OCI-LY7 (cell line): ENCODE results near the gene GPR3.

Source experiments
- CTCF ChIP-seq: fragments of 200-600 bp; sonication (generic); conservative IDR thresholded peaks from 2 replicates; pipeline ENCODE4 v1.5.1; 2014; ENCODE audit warnings: mild to moderate bottlenecking, antibody characterized with exemption, low read length, moderate library complexity, mixed read lengths
- EZH2phosphoT487 ChIP-seq: fragments of 200-600 bp; sonication (generic); IDR thresholded peaks from 2 replicates; pipeline ENCODE4 v1.6.1; 2018; ENCODE audit warnings: low read depth, borderline replicate concordance, mild to moderate bottlenecking, mixed run types, antibody characterized with exemption, low read length, moderate library complexity, mixed read lengths

GRCh38 chr1:27444632-27445031 is 52.2 kb downstream of the GPR3 start:
- TF ChIP-seq CTCF = no peak
- no peak for TF ChIP-seq EZH2phosphoT487
